IMR-90 (cell line): ENCODE data around the gene ANKRD55. TPM values are rescaled to one million over a fixed set of nuclear protein-coding genes. Genes with fewer than 3 reads are reported as not detected.

ENCODE experiments used
- ATAC-seq: fragments of 200-7000 bp; cut with Tn5 transposase; 2 replicates; pipeline ENCODE4 v1.9.1; 2020; ENCODE audit warnings: low read depth, mild to moderate bottlenecking, moderate library complexity
- BruUV-seq: library from RNA; stranded (reverse); fragments of 400-500 nt; replicated peaks from 2 replicates; lab custom pipeline; 2021; lab: Mats Ljungman, UMichigan
- CTCF ChIA-PET: fragments of 300-600 bp; formaldehyde crosslinking; extraction: SDS; loops from one replicate; lab custom pipeline; 2021; ENCODE audit warnings: antibody characterized with exemption; lab: Yijun Ruan, JAX
- POLR2A ChIA-PET: fragments of 300-600 bp; sonication (Branson Sonifier 250); formaldehyde crosslinking; loops from one replicate; lab custom pipeline; 2022; ENCODE audit warnings: antibody characterized with exemption; ENCODE audit not compliant: unreplicated experiment; lab: Charles Lee
- DNase-seq: peaks from one replicate; pipeline ENCODE4 v3.0.0; 2013
- H2AFZ ChIP-seq: replicated peaks from 2 replicates; pipeline ENCODE3; 2013; ENCODE audit warnings: low read length, mild to moderate bottlenecking; ENCODE audit not compliant: poor library complexity
- H2AK5ac ChIP-seq: 2 replicates; pipeline ENCODE4 v1.6.1; 2013; ENCODE audit warnings: low read depth, low read length, inconsistent platforms
- H2AK9ac ChIP-seq: replicated peaks from 2 replicates; pipeline ENCODE3; 2013; ENCODE audit warnings: mild to moderate bottlenecking, low read depth, low read length, moderate library complexity; ENCODE audit not compliant: poor library complexity
- H2BK120ac ChIP-seq: 2 replicates; pipeline ENCODE4 v1.6.1; 2013; ENCODE audit warnings: low read depth, low read length, inconsistent platforms
- H2BK15ac ChIP-seq: 3 replicates; pipeline ENCODE4 v1.6.1; 2013; ENCODE audit warnings: low read depth, low read length, inconsistent platforms
- H2BK20ac ChIP-seq: 2 replicates; pipeline ENCODE4 v1.6.1; 2013; ENCODE audit warnings: low read depth, mild to moderate bottlenecking, inconsistent platforms, low read length, moderate library complexity
- H2BK5ac ChIP-seq: 2 replicates; pipeline ENCODE4 v1.6.1; 2013; ENCODE audit warnings: mild to moderate bottlenecking, low read depth, low read length, inconsistent platforms; ENCODE audit not compliant: poor library complexity, severe bottlenecking
- H3K14ac ChIP-seq: replicated peaks from 2 replicates; pipeline ENCODE4 v1.6.1; 2013; ENCODE audit warnings: low read depth, low read length, inconsistent platforms
- H3K18ac ChIP-seq: 2 replicates; pipeline ENCODE4 v1.6.1; 2013; ENCODE audit warnings: low read depth, low read length, control low read depth
- H3K23ac ChIP-seq: 2 replicates; pipeline ENCODE4 v1.6.1; 2013; ENCODE audit warnings: low read depth, low read length, inconsistent platforms
- H3K27ac ChIP-seq: 2 replicates; pipeline ENCODE4 v1.5.1; 2013; ENCODE audit warnings: mild to moderate bottlenecking, control low read depth, low read length; ENCODE audit not compliant: insufficient read depth
- H3K27me3 ChIP-seq: 2 replicates; pipeline ENCODE4 v1.6.1; 2013; ENCODE audit warnings: low read length; ENCODE audit not compliant: control insufficient read depth, insufficient read depth
- H3K36me3 ChIP-seq: 2 replicates; pipeline ENCODE4 v1.6.1; 2013; ENCODE audit warnings: low read length, mixed read lengths; ENCODE audit not compliant: control insufficient read depth, insufficient read depth
- H3K4ac ChIP-seq: 2 replicates; pipeline ENCODE4 v1.6.1; 2013; ENCODE audit warnings: low read depth, low read length, inconsistent platforms
- H3K4me1 ChIP-seq: 2 replicates; pipeline ENCODE4 v1.6.1; 2013; ENCODE audit warnings: low read length, mixed read lengths; ENCODE audit not compliant: control insufficient read depth, insufficient read depth
- H3K4me2 ChIP-seq: 2 replicates; pipeline ENCODE4 v1.6.1; 2013; ENCODE audit warnings: low read depth, mild to moderate bottlenecking, control low read depth, low read length, moderate library complexity
- H3K4me3 ChIP-seq: 2 replicates; pipeline ENCODE4 v1.5.1; 2013; ENCODE audit warnings: low read depth, mild to moderate bottlenecking, control low read depth, low read length, moderate library complexity; ENCODE audit not compliant: insufficient read depth
- H3K56ac ChIP-seq: 2 replicates; pipeline ENCODE4 v1.6.1; 2013; ENCODE audit warnings: low read length, inconsistent platforms; ENCODE audit not compliant: insufficient read depth; ENCODE audit errors: extremely low read depth
- H3K79me1 ChIP-seq, 2 experiments: 2 replicates each; pipeline ENCODE4 v1.6.1; 2013; ENCODE audit warnings: low read length in 2 of 2, inconsistent platforms in 1 of 2, low read depth in 1 of 2
- H3K9ac ChIP-seq: 2 replicates; pipeline ENCODE4 v1.6.1; 2013; ENCODE audit warnings: low read depth, low read length, control low read depth
- H3K9me1 ChIP-seq: 2 replicates; pipeline ENCODE4 v1.6.1; 2013; ENCODE audit warnings: low read length, inconsistent platforms; ENCODE audit not compliant: insufficient read depth
- H3K9me3 ChIP-seq: 2 replicates; pipeline ENCODE4 v1.6.1; 2013; ENCODE audit warnings: low read length; ENCODE audit not compliant: control insufficient read depth, insufficient read depth
- H4K20me1 ChIP-seq: 2 replicates; pipeline ENCODE4 v1.6.1; 2013; ENCODE audit warnings: low read length, inconsistent platforms; ENCODE audit not compliant: insufficient read depth
- H4K5ac ChIP-seq: 2 replicates; pipeline ENCODE4 v1.6.1; 2013; ENCODE audit warnings: mild to moderate bottlenecking, low read depth, low read length, control low read depth
- H4K8ac ChIP-seq, 2 experiments: 2 replicates each; pipeline ENCODE4 v1.6.1; 2013; ENCODE audit warnings: low read depth in 2 of 2, low read length in 2 of 2, control low read depth in 1 of 2, inconsistent platforms in 1 of 2
- H4K91ac ChIP-seq: 2 replicates; pipeline ENCODE4 v1.6.1; 2013; ENCODE audit warnings: low read depth, low read length, inconsistent platforms; ENCODE audit not compliant: insufficient read depth
- BHLHE40 ChIP-seq: fragments of 150-350 bp; IDR thresholded peaks from 2 replicates; pipeline ENCODE4 v1.6.1; 2016; ENCODE audit warnings: mild to moderate bottlenecking, low read depth, low read length
- CEBPB ChIP-seq: IDR thresholded peaks from 2 replicates; pipeline ENCODE4 v1.6.1; 2012; ENCODE audit warnings: low read depth, low read length, improper control_type of control experiment
- ELK1 ChIP-seq: fragments of 150-350 bp; IDR thresholded peaks from 2 replicates; pipeline ENCODE4 v1.6.1; 2016; ENCODE audit warnings: low read depth, mild to moderate bottlenecking, low read length, moderate library complexity, borderline replicate concordance
- FOS ChIP-seq: fragments of 150-350 bp; IDR thresholded peaks from 2 replicates; pipeline ENCODE4 v1.6.1; 2016; ENCODE audit warnings: low read depth, low read length
- POLR2A ChIP-seq: IDR thresholded peaks from 2 replicates; pipeline ENCODE4 v1.6.1; 2012; ENCODE audit warnings: mild to moderate bottlenecking, low read depth, low read length
- RFX5 ChIP-seq: IDR thresholded peaks from 2 replicates; pipeline ENCODE4 v1.8.0; 2012; ENCODE audit warnings: low read depth, mild to moderate bottlenecking, low read length, moderate library complexity
- SMC3 ChIP-seq: fragments of 150-350 bp; IDR thresholded peaks from 2 replicates; pipeline ENCODE4 v1.6.1; 2016; ENCODE audit warnings: low read depth, mild to moderate bottlenecking, antibody characterized with exemption, low read length, moderate library complexity
- USF2 ChIP-seq: fragments of 150-350 bp; IDR thresholded peaks from 2 replicates; pipeline ENCODE4 v1.6.1; 2017; ENCODE audit warnings: mild to moderate bottlenecking, antibody characterized with exemption, low read length, low read depth
- WGBS, 2 experiments: methylation state at CpG; one replicate each; pipeline versions ENCODE4 v1.1.5 to v1.1.7; 2013; ENCODE audit warnings: missing lambda C conversion rate in 2 of 2; ENCODE audit not compliant: insufficient read length in 1 of 2; ENCODE audit errors: extremely low coverage in 2 of 2; 5-methylcytosine and 5-hydroxymethylcytosine counted together
- dilution Hi-C: fragments of 300-500 bp; cut with HindIII; formaldehyde crosslinking; loops from one replicate; pipeline ENCODE4 v1.14.3; 2018; ENCODE audit warnings: low sequenced_read_pairs; ENCODE audit not compliant: unreplicated experiment
- in situ Hi-C: fragments of 300-500 bp; cut with MboI; formaldehyde crosslinking; loops from 3 replicates; pipeline ENCODE4 v1.14.3; 2019; ENCODE audit warnings: low sequenced_read_pairs, inconsistent platforms, mixed read lengths
- intact Hi-C: fragments of 100-400 bp; cut with micrococcal nuclease; formaldehyde crosslinking; loops from 2 replicates; pipeline ENCODE4 v1.10.0; 2022
- polyA plus RNA-seq, 3 experiments: library from polyadenylated mRNA; depleted of rRNA; stranded (reverse); fragments of >200 nt; gene quantifications; 2 replicates each; pipeline ENCODE4 v1.2.3, GENCODE V29; 2012; ENCODE audit warnings: low replicate concordance in 1 of 3
- total RNA-seq: library from RNA; depleted of rRNA; stranded (reverse); fragments of >200 nt; gene quantifications from 2 replicates; pipeline ENCODE4 v1.2.3, GENCODE V29; 2012
- TF ChIP-seq, protein P1 (sequence below): conservative IDR thresholded peaks from 2 replicates; pipeline ENCODE4 v1.5.1; 2012; ENCODE audit warnings: mild to moderate bottlenecking, low read depth, low read length, improper control_type of control experiment

The ANKRD55 gene
- total and polyA plus RNA-seq, 2 of the 4 experiments (the other 2 are of a cell fraction), result not detected

GRCh38 chr5:56170557-56170956 lies 62.6 kb downstream of the ANKRD55 start:
- dilution Hi-C loops, result no loop called here
- H3K27ac ChIP-seq, result no peak overlapping the region
- peak; percentile 87 for DNase-seq
- H3K9me3 ChIP-seq, result no peaks in the 10 kb centered on the region
- peak overlapping the region; percentile 83; the same call in 1 of the 2 replicates for H3K4ac ChIP-seq
- no peak overlapping the region for H3K9ac ChIP-seq
- no peaks in the 10 kb centered on the region for H4K20me1 ChIP-seq
- no peak overlapping the region for H3K4me2 ChIP-seq
- H4K91ac ChIP-seq, result peak overlapping the region; percentile 67
- no CpG with 5 or more reads among the region's 4 CpGs for whole genome bisulfite sequencing, 2 experiments
- H3K23ac ChIP-seq, result no peak overlapping the region
- intact Hi-C loops, result no loop called here
- no peak overlapping the region for H2AK9ac ChIP-seq
- H2AK5ac ChIP-seq, result peak overlapping the region; percentile 88
- in situ Hi-C loops, result no loop called here
- H3K4me1 ChIP-seq, result peaks cover 24% of the 10 kb centered on the region
- no peak for TF ChIP-seq RFX5
- no peak for TF ChIP-seq SMC3
- TF ChIP-seq USF2, result no peak
- no peak for TF ChIP-seq FOS
- peak; percentile 36; the same call in 1 of the 2 replicates for TF ChIP-seq CEBPB
- TF ChIP-seq, protein P1, sequence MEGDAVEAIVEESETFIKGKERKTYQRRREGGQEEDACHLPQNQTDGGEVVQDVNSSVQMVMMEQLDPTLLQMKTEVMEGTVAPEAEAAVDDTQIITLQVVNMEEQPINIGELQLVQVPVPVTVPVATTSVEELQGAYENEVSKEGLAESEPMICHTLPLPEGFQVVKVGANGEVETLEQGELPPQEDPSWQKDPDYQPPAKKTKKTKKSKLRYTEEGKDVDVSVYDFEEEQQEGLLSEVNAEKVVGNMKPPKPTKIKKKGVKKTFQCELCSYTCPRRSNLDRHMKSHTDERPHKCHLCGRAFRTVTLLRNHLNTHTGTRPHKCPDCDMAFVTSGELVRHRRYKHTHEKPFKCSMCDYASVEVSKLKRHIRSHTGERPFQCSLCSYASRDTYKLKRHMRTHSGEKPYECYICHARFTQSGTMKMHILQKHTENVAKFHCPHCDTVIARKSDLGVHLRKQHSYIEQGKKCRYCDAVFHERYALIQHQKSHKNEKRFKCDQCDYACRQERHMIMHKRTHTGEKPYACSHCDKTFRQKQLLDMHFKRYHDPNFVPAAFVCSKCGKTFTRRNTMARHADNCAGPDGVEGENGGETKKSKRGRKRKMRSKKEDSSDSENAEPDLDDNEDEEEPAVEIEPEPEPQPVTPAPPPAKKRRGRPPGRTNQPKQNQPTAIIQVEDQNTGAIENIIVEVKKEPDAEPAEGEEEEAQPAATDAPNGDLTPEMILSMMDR, result no peak
- no peak for TF ChIP-seq POLR2A
- TF ChIP-seq BHLHE40, result no peak
- no peak for TF ChIP-seq ELK1
- H3K36me3 ChIP-seq, result no peaks in the 10 kb centered on the region
- H3K27me3 ChIP-seq, result no peaks in the 10 kb centered on the region
- POLR2A ChIA-PET, result interaction anchor here (0.5 to 0.7 kb wide), 2 partner anchors 47 to 181 kb away, joined by 3 to 6 read pairs; no protein-coding TSS in a partner anchor
- H3K56ac ChIP-seq, result 0 out of 2 replicates have a peak overlapping the region, but pooled peaks have one; percentile 7
- no peak overlapping the region for H4K5ac ChIP-seq
- peak overlapping the region; percentile 71 for H3K18ac ChIP-seq
- BruUV-seq, result no TSS peak
- no peak overlapping the region for H3K4me3 ChIP-seq
- no peak overlapping the region for H2BK5ac ChIP-seq
- H2BK15ac ChIP-seq, result peak overlapping the region; percentile 66; the same call in 2 of the 3 replicates
- H3K79me1 ChIP-seq, result no peaks in the 10 kb centered on the region; a peak in 2 of 4 replicates
- no peak for ATAC-seq
- peaks cover 17% of the 10 kb centered on the region for H3K9me1 ChIP-seq
- peak overlapping the region; percentile 11 to 18; a peak in 2 of 4 replicates for H4K8ac ChIP-seq
- peak overlapping the region; percentile 61; the same call in 1 of the 2 replicates for H3K14ac ChIP-seq
- H2AFZ ChIP-seq, result no peak overlapping the region
- peak overlapping the region; percentile 75 for H2BK120ac ChIP-seq
- peak overlapping the region; percentile 92 for H2BK20ac ChIP-seq
- CTCF ChIA-PET, result no interaction called here
